HG02571 (cell line): ENCODE measurements around the gene PROKR1.
"Not testable (repeated sequence)": the region's sequence is repeated elsewhere in the genome, so short reads cannot be mapped to it uniquely, and the experiment has no call there.

Experiments used
- ATAC-seq: cut with Tn5 transposase; IDR thresholded peaks from one replicate; pipeline ENCODE4 v1.9.1; 2021; ENCODE audit warnings: mild to moderate bottlenecking, moderate library complexity; ENCODE audit not compliant: unreplicated experiment

The PROKR1 gene

DNA sequence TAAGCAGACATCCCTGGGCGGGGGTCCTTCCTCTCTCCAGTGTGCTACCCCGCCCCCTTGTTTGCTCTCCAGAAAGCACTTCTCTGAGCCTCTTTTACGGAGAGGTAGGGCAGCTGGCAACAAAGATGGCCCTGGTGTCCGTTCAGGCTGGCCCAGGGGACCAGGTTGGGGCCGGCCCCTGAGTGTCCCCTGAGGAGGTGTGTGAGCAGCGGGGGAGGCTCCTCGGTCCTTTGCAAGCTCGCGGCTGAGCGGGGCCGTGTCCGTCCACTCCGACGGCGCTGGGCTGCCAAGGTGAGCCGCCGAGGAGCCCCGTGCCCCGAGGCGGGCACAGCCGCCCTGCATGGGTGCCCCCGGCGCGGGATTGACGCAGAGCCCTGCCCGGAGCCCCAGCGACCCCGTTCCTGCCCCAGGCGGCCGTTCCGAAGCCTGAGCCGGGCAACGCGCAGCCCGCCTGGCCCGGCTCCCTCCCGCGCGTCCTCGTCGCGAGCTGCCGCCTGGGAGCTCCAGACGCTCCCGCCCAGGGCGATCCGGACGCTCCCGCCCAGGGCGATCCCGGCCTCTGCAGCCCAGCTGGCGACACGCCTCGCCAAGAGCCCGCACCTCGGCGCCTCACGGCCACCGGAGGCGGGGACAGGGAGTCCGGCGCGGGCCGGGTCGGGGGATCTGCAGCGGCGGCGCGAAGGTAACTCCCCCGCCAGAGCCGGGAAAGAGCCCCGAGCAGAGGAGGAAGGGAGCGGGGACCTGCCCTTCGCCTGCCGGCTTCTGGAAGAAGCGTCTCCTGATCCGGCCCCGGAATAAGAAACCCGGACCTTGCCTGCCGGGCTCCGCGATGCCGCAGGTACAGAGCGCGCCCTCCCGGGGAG, at the start of gene PROKR1:
Gene PROKR1, plus strand, starts transcription at position 569 of the 863 bp plus-strand sequence. CDS start 2,243 bp downstream, outside the sequence.
- no peak for ATAC-seq

DNA sequence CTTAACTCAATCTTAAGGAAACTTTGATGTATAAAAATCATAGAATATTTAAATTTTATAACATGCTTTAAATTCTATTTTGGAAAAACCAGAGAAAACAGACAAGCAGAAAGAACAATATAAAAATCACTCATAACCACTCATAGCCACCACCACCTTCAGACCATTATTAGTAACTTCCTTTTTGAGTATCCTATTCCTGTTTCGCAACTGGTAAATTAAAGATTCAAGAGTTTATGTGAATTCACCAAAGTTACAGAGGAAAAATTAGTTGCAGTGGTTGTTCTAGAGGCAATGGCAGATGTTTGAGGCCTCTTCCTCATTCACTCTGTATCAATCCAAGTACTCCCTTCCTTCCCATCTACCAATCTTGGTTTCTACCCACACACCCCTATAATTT, 49.3 kb upstream of the PROKR1 start:
- no peak for ATAC-seq

DNA sequence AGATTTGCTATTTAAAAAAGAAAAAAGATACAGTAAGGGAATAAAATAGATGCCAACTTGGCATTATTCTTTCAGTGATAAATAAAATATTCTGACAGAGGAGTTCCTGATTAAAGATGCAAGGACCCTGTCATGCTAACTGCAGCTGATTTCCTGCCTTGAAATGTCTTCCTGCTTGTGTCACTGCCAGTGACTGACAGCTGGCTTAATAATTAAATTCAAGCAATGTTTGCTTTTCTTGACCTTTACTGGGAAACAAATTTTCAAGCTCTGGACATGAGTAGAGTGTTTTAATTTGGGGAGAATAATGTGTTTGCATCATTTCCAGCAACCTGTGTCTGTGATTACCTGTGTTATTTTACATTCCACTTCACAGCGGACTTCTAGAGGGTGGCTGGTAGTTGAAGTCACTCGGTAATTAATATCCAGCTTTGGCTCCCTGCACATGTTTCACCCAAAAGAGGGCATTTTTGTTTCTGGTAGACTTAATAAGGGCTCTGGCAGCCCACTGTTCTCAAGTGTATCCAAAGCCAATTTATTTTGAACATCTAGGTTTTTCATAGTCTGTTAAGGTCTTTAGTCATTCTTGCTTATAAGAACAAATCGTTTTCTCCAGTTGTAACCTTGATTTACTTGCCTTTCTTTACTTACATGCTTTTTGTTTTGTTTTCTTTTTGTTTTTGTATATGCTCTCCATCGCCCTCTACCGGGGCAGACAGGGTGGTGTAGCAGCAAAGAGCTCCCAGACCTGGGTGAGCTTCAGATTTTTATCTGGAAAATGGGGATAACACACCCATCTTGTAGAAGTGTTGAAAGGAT, 48.5 kb upstream of the PROKR1 start:
- ATAC-seq = no peak

DNA sequence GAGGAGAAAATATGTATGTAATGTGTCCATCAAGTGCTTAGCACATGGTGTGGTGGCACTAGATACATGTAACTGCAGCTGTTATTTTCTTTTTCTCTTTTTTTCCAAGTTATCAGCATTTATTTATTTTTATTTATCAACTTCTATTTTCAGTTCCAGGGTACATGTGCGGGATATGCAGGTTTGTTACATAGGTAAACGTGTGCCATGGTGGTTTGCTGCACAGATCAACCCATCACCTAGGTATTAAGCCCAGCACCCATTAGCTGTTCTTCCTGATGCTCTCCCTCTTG, 47.9 kb upstream of the PROKR1 start:
- ATAC-seq = not testable (repeated sequence)

DNA sequence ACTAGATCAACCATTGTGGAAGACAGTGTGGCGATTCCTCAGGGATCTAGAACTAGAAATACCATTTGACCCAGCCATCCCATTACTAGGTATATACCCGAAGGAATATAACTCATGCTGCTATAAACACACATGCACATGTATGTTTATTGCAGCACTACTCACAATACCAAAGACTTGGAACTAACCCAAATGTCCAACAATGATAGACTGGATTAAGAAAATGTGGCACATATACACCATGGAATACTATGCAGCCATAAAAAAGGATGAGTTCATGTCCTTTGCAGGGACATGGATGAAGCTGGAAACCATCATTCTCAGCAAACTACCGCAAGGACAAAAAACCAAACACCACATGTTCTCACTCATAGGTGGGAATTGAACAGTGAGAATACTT, 42.9 kb upstream of the PROKR1 start:
- ATAC-seq = not testable (repeated sequence)

DNA sequence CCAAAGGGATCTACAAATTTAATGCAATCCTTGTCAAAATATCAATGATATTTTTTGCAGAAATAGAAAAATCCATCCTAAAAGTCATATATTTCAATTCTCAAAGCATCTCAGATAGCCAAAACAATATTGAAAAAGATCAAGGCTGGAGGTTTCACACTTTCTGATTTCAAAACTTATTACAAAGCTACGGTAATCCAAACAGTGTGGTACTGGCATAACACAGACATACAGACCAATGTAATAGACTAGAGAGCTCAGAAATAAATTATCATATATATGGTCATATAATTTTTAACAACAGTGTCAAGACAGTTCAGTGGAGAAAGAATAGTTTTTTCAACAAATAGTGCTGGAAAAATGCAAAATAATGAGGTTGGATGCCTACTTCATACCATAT, 40.3 kb upstream of the PROKR1 start:
- ATAC-seq = no peak

DNA sequence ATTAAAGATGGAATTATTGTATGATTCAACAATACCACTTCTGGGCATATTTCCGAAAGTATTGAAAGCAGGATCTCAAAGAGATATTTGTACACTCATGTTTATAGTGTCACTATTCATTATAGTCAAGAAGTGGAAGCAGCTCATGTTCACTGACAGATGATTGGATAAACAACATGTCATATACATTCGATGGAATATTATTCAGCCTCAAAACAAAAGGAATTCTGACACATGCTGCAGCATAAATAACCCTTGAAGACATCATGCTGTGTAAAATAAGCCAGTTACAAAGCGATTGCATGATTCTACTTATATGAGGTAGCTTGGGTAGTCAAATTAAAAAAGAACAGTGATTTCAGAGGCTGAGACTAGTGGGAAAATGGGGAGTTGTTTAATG, 39.3 kb upstream of the PROKR1 start:
- ATAC-seq = no peak

DNA sequence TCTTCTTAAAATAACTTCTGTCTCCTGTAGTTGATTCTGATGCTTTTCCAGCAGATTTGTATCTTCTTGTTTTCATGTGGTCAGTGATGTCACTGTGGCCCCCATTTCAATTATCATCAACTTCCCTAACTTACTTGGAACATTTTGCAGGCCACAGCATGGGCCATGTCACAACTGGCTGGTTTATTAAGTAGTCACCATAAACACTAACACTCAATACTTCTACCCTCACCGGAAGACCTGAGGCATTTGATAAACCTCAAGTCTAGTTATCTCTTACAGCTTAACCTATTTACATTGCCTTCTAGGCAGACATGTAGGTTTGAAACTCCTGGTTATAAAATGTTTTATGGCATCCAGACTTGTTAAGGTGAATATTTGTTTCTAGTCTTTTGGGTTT, 37.4 kb upstream of the PROKR1 start:
- ATAC-seq = no peak

DNA sequence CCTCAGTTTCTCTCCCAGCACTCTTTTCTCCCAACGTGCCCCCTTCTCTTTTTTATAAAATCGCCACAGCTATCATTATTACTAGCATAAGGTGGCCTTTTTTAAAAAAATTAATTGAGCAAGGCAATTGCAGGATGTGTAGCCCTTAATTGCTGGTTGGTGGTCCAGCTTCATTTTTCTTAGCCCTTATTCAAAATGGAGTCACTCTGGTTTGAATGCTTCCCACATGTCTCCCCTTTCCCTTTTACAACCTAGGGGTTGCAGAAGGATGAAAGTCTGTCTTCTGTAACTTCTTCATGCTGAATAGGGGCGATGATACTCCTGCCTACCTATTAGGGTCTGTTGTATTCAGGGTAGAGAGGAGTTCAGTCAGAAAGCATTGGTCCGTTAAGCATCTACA, 36.6 kb upstream of the PROKR1 start:
- no peak for ATAC-seq

DNA sequence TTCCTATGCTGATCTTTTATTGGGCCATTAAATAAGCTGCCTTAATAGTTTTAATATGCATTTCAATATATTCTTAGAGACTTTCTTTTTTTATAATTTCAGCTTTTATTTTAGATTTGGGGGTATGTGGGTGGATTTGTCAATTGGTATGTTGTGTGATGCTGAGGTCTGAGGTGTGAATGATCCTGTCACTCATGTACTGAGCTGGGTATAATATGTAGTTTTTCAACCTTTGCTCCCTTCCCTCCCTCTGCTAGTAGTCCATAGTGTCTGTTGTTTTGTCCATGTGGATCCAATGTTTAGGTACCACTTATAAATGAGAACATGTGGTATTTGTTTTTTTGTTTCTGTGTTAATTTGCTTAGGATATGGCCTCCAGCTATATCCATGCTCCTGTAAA, 35.5 kb upstream of the PROKR1 start:
- ATAC-seq = no peak

DNA sequence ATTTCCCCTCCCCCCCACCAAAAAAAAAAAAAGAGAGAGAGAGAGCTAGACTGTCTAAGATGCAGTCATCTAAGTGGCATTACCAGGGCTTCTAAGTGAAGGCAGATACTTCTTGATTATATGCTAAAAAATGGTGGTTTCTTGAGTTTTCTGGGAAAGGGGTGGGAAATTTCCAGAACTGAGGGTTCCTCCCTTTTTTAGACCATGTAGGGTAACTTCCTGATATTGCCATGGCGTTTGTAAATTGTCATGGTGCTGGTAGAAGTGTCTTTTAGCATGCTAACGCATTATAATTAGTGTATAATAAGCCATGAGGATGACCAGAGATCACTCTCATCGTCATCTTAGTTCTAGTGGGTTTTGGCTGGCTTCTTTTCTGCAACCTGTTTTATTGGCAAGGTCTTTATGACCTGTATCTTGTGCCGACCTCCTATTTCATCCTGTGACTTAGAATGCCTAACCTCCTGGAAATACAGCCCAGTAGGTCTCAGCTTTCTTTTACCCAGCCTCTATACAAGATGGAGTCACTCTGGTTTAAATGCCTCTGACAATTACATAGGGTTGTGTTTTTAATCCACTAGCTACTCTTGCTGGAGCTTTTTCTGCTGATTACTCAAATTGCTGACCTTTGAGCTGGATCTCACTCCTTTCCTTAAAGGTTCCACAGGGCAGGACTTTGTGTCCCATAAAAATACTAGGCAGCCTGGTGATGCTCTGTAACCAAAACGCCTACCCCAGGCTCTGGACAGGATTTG, 30.4 kb upstream of the PROKR1 start:
- no peak for ATAC-seq

DNA sequence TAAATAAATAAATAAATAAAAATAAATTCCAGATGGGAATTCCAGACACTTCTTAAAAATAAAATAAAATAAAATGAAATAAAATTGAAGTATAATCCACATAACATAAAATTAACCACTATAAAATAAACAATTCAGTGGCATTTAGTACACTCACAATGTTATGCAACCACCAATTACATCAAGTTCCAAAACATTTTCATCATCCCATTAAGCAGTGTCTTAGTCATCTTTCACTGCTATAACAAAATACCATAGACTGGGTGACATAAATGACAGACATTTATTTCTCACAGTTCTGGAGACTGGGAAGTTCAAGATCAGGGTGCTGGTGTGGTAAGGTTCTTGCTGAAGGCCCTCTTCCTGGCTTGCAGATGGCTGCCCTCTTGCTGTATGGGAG, 22.6 kb upstream of the PROKR1 start:
- no peak for ATAC-seq

DNA sequence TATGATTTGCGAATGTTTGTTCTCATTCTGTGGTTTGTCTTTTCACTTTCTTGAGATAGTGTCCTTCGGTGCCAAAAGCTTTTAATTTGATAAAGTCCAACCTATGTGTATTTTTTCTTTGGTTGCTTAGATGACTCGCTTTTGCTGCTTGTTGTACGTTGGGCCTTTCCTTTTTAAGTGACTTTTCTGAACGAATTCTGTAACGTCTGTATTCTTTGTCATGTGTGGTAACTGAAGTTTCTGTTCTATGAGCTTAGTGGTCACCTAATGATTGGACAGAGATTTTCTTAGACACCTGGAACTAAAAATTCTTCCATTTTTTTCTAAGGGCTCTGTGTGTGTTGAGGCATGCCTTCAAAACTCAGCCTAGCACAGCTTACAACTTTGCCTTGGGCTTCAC, 19.6 kb upstream of the PROKR1 start:
- ATAC-seq = no peak

DNA sequence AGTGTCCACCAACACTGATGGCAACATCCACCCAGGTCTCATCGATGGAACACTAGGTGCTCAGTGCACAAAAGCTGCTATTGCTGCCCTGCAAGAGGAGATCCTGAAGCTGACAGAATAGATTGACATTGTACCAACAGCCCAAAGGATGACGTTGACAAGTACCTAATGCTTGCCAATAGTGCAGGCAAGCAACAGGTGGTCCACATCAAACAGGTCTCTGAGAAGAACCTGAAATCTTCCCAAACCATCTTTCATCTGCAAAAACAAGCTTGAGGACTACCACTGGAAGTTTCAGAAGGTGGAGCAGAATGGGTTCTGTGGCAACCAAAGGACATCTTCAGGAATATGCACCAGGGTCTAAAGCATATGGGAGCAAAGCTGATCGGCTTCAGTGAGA, 15.8 kb upstream of the PROKR1 start:
- no peak for ATAC-seq

DNA sequence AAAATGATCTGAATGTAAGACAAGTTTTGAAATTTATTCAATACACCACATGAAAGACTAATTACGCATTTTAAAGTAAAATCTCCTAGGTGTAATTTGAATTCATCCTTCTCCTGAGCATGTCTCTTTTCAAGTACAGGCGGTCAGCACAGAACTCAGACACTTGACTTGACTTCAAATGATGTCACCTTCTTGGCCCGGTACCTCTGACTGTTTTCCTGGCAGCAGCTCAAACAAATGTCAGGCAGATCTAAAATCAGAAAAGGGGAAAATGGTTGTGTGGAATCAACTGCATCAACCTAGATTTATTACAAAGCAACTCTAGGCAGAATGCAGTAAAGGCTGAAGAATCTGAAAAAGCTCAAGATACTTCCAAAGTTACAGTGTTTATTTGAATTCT, 11.4 kb upstream of the PROKR1 start:
- no peak for ATAC-seq

DNA sequence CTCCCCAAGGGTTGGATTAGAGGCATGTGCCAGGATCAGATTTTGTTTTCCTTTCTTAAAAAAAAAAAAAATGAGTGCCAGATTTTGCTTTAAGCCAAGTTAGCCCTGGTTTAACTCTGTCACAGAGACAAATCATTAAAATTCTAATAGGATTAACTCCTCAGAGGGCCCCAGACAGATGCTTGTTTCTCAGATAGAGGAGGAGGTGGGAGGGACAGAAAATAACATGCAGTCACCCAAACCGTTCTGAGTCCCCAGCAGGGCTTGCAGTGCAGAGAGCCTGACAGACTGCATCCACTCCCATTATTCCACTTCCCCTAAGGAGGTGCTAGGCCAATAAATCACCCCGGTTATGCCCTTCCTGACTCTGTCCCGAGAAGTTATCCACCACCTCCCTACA, 6.3 kb upstream of the PROKR1 start:
- ATAC-seq = no peak

DNA sequence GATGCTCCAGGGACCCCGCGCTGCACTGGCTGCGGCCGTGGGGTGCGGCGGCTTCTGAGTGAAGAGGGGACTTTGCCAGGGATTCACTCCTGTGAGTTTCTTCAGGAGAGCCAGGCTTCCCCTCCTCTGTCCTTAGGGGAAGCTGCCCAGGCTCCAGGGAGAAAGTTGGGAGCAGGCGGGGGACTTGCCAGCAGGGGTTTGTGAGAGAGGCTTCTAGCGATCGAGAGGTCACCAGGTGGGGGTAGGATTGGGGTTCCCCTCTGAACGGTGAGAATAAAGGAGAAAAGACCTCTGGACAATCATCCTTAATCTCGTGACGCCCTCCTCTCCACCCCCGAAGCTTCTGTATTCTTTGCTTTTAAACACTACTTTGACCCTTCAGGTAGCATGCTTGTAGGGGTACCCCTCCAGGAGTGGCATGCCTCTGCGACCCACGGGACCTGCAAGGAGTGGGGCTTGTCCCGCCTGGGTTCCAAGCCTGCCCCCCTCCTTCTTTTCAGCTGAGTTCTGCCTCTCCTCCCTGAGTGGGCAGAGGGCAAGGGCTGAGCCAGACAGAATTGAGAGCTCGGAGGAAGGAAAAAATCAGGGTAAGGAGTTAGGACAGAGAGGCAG, 601 bp downstream of the PROKR1 start:
- no peak for ATAC-seq

DNA sequence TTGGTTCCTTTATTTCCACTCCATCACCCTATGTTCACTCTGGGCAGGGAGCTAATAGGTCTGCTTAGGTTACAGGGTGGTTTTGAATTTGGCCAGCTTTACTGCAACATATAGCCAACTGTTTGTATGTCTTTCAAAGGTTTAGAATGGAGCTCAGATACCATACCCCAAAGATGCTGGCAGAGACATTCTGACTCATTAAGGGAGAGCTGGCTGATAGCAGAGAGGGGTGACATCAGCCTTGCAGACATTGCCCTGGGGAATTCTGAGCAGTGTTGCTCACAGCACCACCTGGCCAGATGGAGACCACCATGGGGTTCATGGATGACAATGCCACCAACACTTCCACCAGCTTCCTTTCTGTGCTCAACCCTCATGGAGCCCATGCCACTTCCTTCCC, 2.1 kb downstream of the PROKR1 start:
- no peak for ATAC-seq

DNA sequence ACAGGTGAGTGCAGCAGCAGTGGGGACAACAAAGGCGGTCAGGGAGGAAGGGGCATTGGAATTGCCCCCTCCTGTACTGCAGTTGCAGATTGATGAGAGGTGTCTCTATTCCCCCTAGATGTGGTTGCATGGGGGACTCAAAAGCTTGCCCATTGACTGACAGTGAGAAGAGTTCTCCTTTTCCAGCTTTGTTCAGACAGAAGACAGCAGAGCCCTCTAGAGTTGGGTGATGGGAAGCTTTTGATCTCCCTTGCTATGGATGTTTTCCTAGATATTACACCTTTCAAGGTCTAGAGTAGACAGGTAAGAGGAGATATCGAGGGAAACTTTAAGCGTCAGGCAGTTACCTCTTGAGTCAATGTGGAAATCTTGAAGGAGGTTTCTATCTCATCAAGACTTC, 2.9 kb downstream of the PROKR1 start:
- ATAC-seq = no peak

DNA sequence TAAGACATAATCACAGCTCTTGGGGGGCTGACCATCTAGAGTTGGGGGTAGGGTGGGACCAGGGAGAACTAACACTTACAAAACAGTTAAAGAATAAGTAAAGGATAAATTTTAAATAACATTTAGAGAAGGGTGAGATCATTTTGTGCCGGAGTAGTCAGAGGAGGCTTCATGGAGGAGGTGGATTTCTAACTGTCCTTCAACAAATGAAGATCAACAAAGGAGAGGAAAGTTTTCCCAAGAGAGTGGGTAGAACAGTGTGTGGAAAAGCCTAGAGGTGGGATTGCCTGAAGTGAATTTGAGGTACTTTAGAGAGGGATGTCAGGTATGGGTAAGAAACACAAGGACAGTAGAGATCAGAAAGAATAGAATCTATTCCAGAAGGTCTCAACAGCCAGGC, 7.3 kb downstream of the PROKR1 start:
- ATAC-seq = no peak

DNA sequence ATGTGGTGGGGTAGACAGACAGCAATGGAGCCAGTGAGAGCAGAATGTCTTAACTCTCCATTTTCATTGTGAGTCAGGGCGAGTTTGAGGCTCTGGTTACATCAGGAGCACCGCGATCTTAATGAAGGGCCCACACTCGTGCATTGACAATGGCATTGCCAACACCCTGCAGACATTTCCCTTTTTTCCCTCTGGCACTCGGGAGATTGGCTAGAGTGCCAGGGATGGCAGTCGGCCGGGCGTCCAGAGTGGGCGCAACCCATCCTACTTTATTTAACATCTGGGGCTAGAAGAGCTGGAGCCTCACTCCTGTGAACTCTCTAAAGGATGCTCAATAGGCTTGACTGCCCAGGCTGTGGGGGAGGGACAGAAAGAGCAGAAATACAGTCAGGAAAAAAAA, 9.7 kb downstream of the PROKR1 start:
- ATAC-seq = no peak
